GM12878 (cell line): ENCODE results near the gene IVL. TPM values are rescaled to one million over a fixed set of nuclear protein-coding genes. Genes with fewer than 3 reads are reported as not detected.

Experiments used
- ATAC-seq: fragments of 200-7000 bp; cut with Tn5 transposase; 3 replicates; pipeline ENCODE4 v1.9.1; 2020; ENCODE audit warnings: mild to moderate bottlenecking, moderate library complexity
- BruUV-seq: library from RNA; stranded (reverse); fragments of 400-500 nt; replicated peaks from 2 replicates; lab custom pipeline; 2021; lab: Mats Ljungman, UMichigan
- CTCF ChIA-PET: fragments of 300-600 bp; sonication (Branson Sonifier 250); formaldehyde crosslinking; extraction: SDS; loops from one replicate; lab custom pipeline; 2021; ENCODE audit warnings: inconsistent platforms; lab: Yijun Ruan, JAX
- POLR2A ChIA-PET: fragments of 350-600 bp; formaldehyde crosslinking; extraction: SDS; loops from one replicate; lab custom pipeline; 2021; ENCODE audit warnings: inconsistent platforms; lab: Charles Lee
- RAD21 ChIA-PET: fragments of 300-600 bp; sonication (Branson Sonifier 250); formaldehyde crosslinking; loops from one replicate; lab custom pipeline; 2023; ENCODE audit warnings: antibody characterized with exemption; ENCODE audit not compliant: unreplicated experiment; lab: Charles Lee
- SMC1A ChIA-PET: fragments of 300-600 bp; sonication (Branson Sonifier 250); formaldehyde crosslinking; loops from one replicate; lab custom pipeline; 2023; ENCODE audit not compliant: unreplicated experiment, uncharacterized antibody; lab: Charles Lee
- DNase-seq: peaks from one replicate; pipeline ENCODE4 v3.0.0-alpha.2; 2011; ENCODE audit warnings: low read depth, low spot score
- FAIRE-seq: peaks from 3 replicates; lab custom pipeline; 2011; peaks lifted over from hg19 to GRCh38; lab: Jason Lieb, UNC
- H2AFZ ChIP-seq: 2 replicates; pipeline ENCODE4 v1.6.0; 2011; ENCODE audit warnings: low read depth, low read length, control low read depth; ENCODE audit not compliant: control insufficient read depth
- H3K27ac ChIP-seq: 2 replicates; pipeline ENCODE4 v1.5.1; 2011; ENCODE audit warnings: control low read depth; ENCODE audit not compliant: control insufficient read depth, insufficient read depth
- H3K27me3 ChIP-seq, 2 experiments: replicated peaks in 1 of 2; 2 replicates each; pipeline versions ENCODE4 v1.6.0 to v1.6.1; 2011; ENCODE audit warnings: low read length in 1 of 2; ENCODE audit not compliant: control insufficient read depth in 2 of 2, insufficient read depth in 2 of 2
- H3K36me3 ChIP-seq, 2 experiments: 2 replicates each; pipeline ENCODE4 v1.5.1; 2011; ENCODE audit warnings: low read length in 1 of 2; ENCODE audit not compliant: control insufficient read depth in 2 of 2, insufficient read depth in 2 of 2
- H3K4me1 ChIP-seq: 2 replicates; pipeline ENCODE4 v1.6.1; 2011; ENCODE audit warnings: mild to moderate bottlenecking, low read length, moderate library complexity, mixed read lengths; ENCODE audit not compliant: control insufficient read depth, insufficient read depth
- H3K4me2 ChIP-seq: 2 replicates; pipeline ENCODE4 v1.6.0; 2011; ENCODE audit warnings: control low read depth; ENCODE audit not compliant: control insufficient read depth, insufficient read depth
- H3K4me3 ChIP-seq: fragments of 200-600 bp; sonication (generic); 2 replicates; pipeline ENCODE4 v1.5.1; 2016
- H3K79me2 ChIP-seq: 2 replicates; pipeline ENCODE4 v1.6.0; 2011; ENCODE audit warnings: low read length; ENCODE audit not compliant: control insufficient read depth, insufficient read depth
- H3K9ac ChIP-seq: 2 replicates; pipeline ENCODE4 v1.8.0; 2011; ENCODE audit warnings: low read length, control low read depth, mixed read lengths; ENCODE audit not compliant: control insufficient read depth, insufficient read depth
- H3K9me3 ChIP-seq: replicated peaks from 3 replicates; pipeline ENCODE4 v1.5.1; 2011; ENCODE audit warnings: mild to moderate bottlenecking, low read length; ENCODE audit not compliant: control insufficient read depth, insufficient read depth
- H4K20me1 ChIP-seq: 2 replicates; pipeline ENCODE4 v1.6.0; 2011; ENCODE audit not compliant: control insufficient read depth, insufficient read depth
- KAT2A ChIP-seq: conservative IDR thresholded peaks from 2 replicates; pipeline ENCODE4 v1.6.1; 2011; ENCODE audit warnings: low read depth, low read length; ENCODE audit not compliant: control insufficient read depth
- MEF2B ChIP-seq: fragments of 450-650 bp; IDR thresholded peaks from 2 replicates; pipeline ENCODE4 v1.6.1; 2018; ENCODE audit warnings: mild to moderate bottlenecking, moderate library complexity; ENCODE audit not compliant: partially characterized antibody, poor library complexity, severe bottlenecking
- RCOR1 ChIP-seq: conservative IDR thresholded peaks from 2 replicates; pipeline ENCODE4 v1.6.1; 2012; ENCODE audit warnings: low read depth, low read length, improper control_type of control experiment
- SMC3 ChIP-seq: IDR thresholded peaks from 2 replicates; pipeline ENCODE4 v1.6.1; 2011; ENCODE audit warnings: low read length, improper control_type of control experiment, borderline replicate concordance
- SPI1 ChIP-seq: IDR thresholded peaks from 2 replicates; pipeline ENCODE4 v1.6.1; 2011; ENCODE audit warnings: low read depth, mild to moderate bottlenecking, low read length, moderate library complexity, borderline replicate concordance; ENCODE audit not compliant: insufficient read depth
- SRF ChIP-seq, 2 experiments: IDR thresholded peaks; 2 replicates each; pipeline ENCODE4 v1.6.1; 2011; ENCODE audit warnings: low read depth in 2 of 2, low read length in 2 of 2, mild to moderate bottlenecking in 1 of 2, moderate library complexity in 1 of 2
- SUZ12 ChIP-seq: fragments of 200-600 bp; sonication (generic); IDR thresholded peaks from one replicate; pipeline ENCODE4 v1.6.1; 2018; ENCODE audit warnings: antibody characterized with exemption, mild to moderate bottlenecking; ENCODE audit not compliant: unreplicated experiment
- YY1 ChIP-seq: IDR thresholded peaks from 2 replicates; pipeline ENCODE4 v1.6.1; 2011; ENCODE audit warnings: low read depth, mild to moderate bottlenecking, low read length
- ZZZ3 ChIP-seq: IDR thresholded peaks from 2 replicates; pipeline ENCODE4 v1.6.1; 2011; ENCODE audit warnings: low read depth; ENCODE audit not compliant: control insufficient read depth, insufficient read length
- WGBS: methylation state at CpG from one replicate; pipeline ENCODE4 v1.1.6; 2016; ENCODE audit warnings: low lambda C conversion rate; ENCODE audit not compliant: insufficient replicate concordance, insufficient coverage; ENCODE audit errors: missing lambda C conversion rate; 5-methylcytosine and 5-hydroxymethylcytosine counted together
- in situ Hi-C: fragments of 300-500 bp; cut with MboI; formaldehyde crosslinking; loops from 9 replicates; pipeline ENCODE4 v1.14.3; 2018; ENCODE audit warnings: mixed read lengths
- intact Hi-C: fragments of 100-400 bp; cut with micrococcal nuclease; formaldehyde crosslinking; loops from one replicate; pipeline ENCODE4 v1.14.2; 2022; ENCODE audit not compliant: unreplicated experiment
- polyA plus RNA-seq, 11 experiments: library from polyadenylated mRNA; depleted of rRNA in 4 of 11; unstranded in 6 of 11; stranded (reverse) in 5 of 11; fragments of >200 nt; fragmentation: Nextera tagmentation in 4 of 11; fragmentation: Illumina TruSeq in 1 of 11; extraction: Ambion mirVana in 4 of 11; extraction: Trizol in 1 of 11; gene quantifications; 1 replicate in 1 of 11; 2 replicates in 10 of 11; pipeline versions ENCODE4 v1.2.1 to v1.2.3, GENCODE V29; 2011 to 2016; ENCODE audit warnings: inconsistent platforms in 2 of 11, missing spikeins in 2 of 11, low read depth in 1 of 11
- total RNA-seq, 4 experiments: library from RNA; depleted of rRNA in 3 of 4; stranded (reverse); fragments of >200 nt in 3 of 4; fragmentation: Illumina TruSeq in 1 of 4; extraction: Trizol in 1 of 4; gene quantifications; 2 replicates each; pipeline versions ENCODE4 v1.2.1 to v1.2.3, GENCODE V29; 2013 to 2021
- TF ChIP-seq, protein P1 (sequence below): fragments of 450-650 bp; formaldehyde crosslinking; IDR thresholded peaks from 2 replicates; pipeline ENCODE4 v1.4.0; 2020; ENCODE audit warnings: mild to moderate bottlenecking, moderate library complexity

Gene IVL
- total and polyA plus RNA-seq, 10 of the 15 experiments (the other 5 are each of a cell fraction or from before 2014, with no cell fraction given): 1.4 to 20.3 (median 13.4) TPM

- H3K79me2 ChIP-seq: no peaks in the 10 kb centered on the region
- ChIA-PET CTCF (interaction anchor here (2.3 to 4.3 kb wide), 3 partner anchors 11 to 316 kb away, joined by 9 to 38 read pairs (median 29); no protein-coding TSS in a partner anchor), RAD21 (interaction anchor here (1.3 to 1.9 kb wide), 2 partner anchors 33 to 49 kb away, joined by 3 to 10 read pairs; no protein-coding TSS in a partner anchor), POLR2A (no interaction called here), SMC1A (interaction anchor here (2.3 kb wide), 1 partner anchor 49 kb away, joined by 9 read pairs; no protein-coding TSS in a partner anchor)
- no peaks in the 10 kb centered on the region for H4K20me1 ChIP-seq
- no TSS peak for BruUV-seq
- 0% methylated on average over 1 of the region's 1 CpG for WGBS
- intact Hi-C loops (loop anchor here (10.0 kb wide), 1 partner anchor 158 kb away; the partner anchor contains the start of gene SPRR1B), in situ Hi-C loops (loop anchor here (10.0 kb wide), 1 partner anchor 318 kb away; no protein-coding TSS in a partner anchor)
- H3K27ac ChIP-seq: no peak overlapping the region
- ATAC-seq (no peak), FAIRE-seq (no peak), DNase-seq (no peak)
- TF ChIP-seq ZZZ3: no peak
- TF ChIP-seq RCOR1: no peak
- TF ChIP-seq MEF2B: no peak
- no peak for TF ChIP-seq KAT2A
- no peak for TF ChIP-seq SPI1
- H3K4me1 ChIP-seq: peaks cover 26% of the 10 kb centered on the region
- no peaks in the 10 kb centered on the region for H3K27me3 ChIP-seq
- no peak overlapping the region for H3K4me2 ChIP-seq
- no peak overlapping the region for H3K9ac ChIP-seq
- no peaks in the 10 kb centered on the region for H3K9me3 ChIP-seq
- no peak overlapping the region for H2AFZ ChIP-seq
- no peaks in the 10 kb centered on the region for H3K36me3 ChIP-seq
- no peak overlapping the region for H3K4me3 ChIP-seq
These were observed 31.5 kb upstream of the IVL start for GRCh38 chr1:152876827-152877226.

- Histone ChIP-seq H3K36me3 (no peaks in the 10 kb centered on the region), H4K20me1 (no peaks in the 10 kb centered on the region), H3K9me3 (no peaks in the 10 kb centered on the region), H2AFZ (no peak within 1 kb of the TSS), H3K79me2 (no peaks in the 10 kb centered on the region), H3K4me2 (no peak within 1 kb of the TSS), H3K4me1 (peaks cover 20% of the 10 kb centered on the region), H3K27me3 (no peaks in the 10 kb centered on the region), H3K9ac (no peak within 1 kb of the TSS; the same call in 1 of the 2 replicates), H3K4me3 (no peak within 1 kb of the TSS), H3K27ac (no peak within 1 kb of the TSS)
- no peak for FAIRE-seq
- no peak for DNase-seq
- no TSS peak for BruUV-seq
- CTCF ChIA-PET: interaction anchor here (0.9 to 4.3 kb wide), 20 partner anchors 8 to 410 kb away, joined by 3 to 38 read pairs (median 6); partner anchors contain the start of gene IVL
- in situ Hi-C loops (loop anchor here (10.0 kb wide), 1 partner anchor 317 kb away; no protein-coding TSS in a partner anchor), intact Hi-C loops (loop anchor here (10.0 kb wide), 1 partner anchor 157 kb away; the partner anchor contains the start of gene SPRR1B)
- SMC1A ChIA-PET: interaction anchor here (0.9 to 2.1 kb wide), 13 partner anchors 9 to 385 kb away, joined by 3 to 16 read pairs (median 4); partner anchors contain the start of gene IVL
- RAD21 ChIA-PET: interaction anchor here (0.8 to 2.4 kb wide), 5 partner anchors 10 to 315 kb away, joined by 3 to 13 read pairs (median 12); no protein-coding TSS in a partner anchor
- WGBS: 0% methylated on average over 1 of the region's 1 CpG
- no peak for ATAC-seq
- POLR2A ChIA-PET: no interaction called here
- TF ChIP-seq SUZ12 (no peak), SMC3 (peak; percentile 32; the same call in 1 of the 2 replicates), SRF (IDR thresholded peaks at IDR 0.05; ENCODE audit: low read depth in 2 of 2, low read length in 2 of 2) (no peak), YY1 (0 out of 2 replicates have a peak, but pooled peaks have one; percentile 14)
- TF ChIP-seq, protein P1, sequence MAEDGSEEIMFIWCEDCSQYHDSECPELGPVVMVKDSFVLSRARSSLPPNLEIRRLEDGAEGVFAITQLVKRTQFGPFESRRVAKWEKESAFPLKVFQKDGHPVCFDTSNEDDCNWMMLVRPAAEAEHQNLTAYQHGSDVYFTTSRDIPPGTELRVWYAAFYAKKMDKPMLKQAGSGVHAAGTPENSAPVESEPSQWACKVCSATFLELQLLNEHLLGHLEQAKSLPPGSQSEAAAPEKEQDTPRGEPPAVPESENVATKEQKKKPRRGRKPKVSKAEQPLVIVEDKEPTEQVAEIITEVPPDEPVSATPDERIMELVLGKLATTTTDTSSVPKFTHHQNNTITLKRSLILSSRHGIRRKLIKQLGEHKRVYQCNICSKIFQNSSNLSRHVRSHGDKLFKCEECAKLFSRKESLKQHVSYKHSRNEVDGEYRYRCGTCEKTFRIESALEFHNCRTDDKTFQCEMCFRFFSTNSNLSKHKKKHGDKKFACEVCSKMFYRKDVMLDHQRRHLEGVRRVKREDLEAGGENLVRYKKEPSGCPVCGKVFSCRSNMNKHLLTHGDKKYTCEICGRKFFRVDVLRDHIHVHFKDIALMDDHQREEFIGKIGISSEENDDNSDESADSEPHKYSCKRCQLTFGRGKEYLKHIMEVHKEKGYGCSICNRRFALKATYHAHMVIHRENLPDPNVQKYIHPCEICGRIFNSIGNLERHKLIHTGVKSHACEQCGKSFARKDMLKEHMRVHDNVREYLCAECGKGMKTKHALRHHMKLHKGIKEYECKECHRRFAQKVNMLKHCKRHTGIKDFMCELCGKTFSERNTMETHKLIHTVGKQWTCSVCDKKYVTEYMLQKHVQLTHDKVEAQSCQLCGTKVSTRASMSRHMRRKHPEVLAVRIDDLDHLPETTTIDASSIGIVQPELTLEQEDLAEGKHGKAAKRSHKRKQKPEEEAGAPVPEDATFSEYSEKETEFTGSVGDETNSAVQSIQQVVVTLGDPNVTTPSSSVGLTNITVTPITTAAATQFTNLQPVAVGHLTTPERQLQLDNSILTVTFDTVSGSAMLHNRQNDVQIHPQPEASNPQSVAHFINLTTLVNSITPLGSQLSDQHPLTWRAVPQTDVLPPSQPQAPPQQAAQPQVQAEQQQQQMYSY (CRISPR knock-in tag): no peak
These were observed 30.3 kb upstream of the IVL start, which contains the start of gene SMCP for GRCh38 chr1:152878042-152878441. TSS of gene SMCP (plus strand) at chr1:152878322. CDS start at chr1:152884423, 6,101 bp downstream.
